Measurements from ENCODE around the gene RBM12.

Gene RBM12

GRCh38 chr20:35651958-35652357 lies 12.7 kb downstream of the RBM12 start:
- H3K27me3 ChIP-seq = no peaks in the 10 kb centered on the region
- H3K27ac ChIP-seq = no peak overlapping the region
- H4K20me1 ChIP-seq = peaks cover 80 to 100% (median 100%) of the 10 kb centered on the region in 11 experiments
- H3K9ac ChIP-seq = no peak overlapping the region
- no peak for TF ChIP-seq Cebpa-rat (IDR thresholded peaks at IDR 0.05)
- H3K4me2 ChIP-seq = no peak overlapping the region
- peaks cover 0 to 1% (median 0%) of the 10 kb centered on the region in 10 experiments; a peak in 1 of 20 replicates for H3K4me1 ChIP-seq
- H3K9me3 ChIP-seq (replicated peaks in 1 of 11) = no peaks in the 10 kb centered on the region
- no peak overlapping the region for H3K4me3 ChIP-seq
- H3K36me3 ChIP-seq = peaks cover 60 to 97% (median 83%) of the 10 kb centered on the region in 11 experiments

GRCh38 chr20:35650632-35651031 lies 14.1 kb downstream of the RBM12 start:
- H3K36me3 ChIP-seq = peaks cover 53 to 86% (median 79%) of the 10 kb centered on the region in 11 experiments
- H3K27ac ChIP-seq = no peak overlapping the region
- no peaks in the 10 kb centered on the region for H3K27me3 ChIP-seq

GRCh38 chr20:35648836-35649235 lies 15.9 kb downstream of the RBM12 start:
- H3K4me1 ChIP-seq = no peaks in the 10 kb centered on the region
- H3K27ac ChIP-seq = no peak overlapping the region
- H3K27me3 ChIP-seq = no peaks in the 10 kb centered on the region
- peaks cover 80 to 100% (median 100%) of the 10 kb centered on the region in 11 experiments for H4K20me1 ChIP-seq
- no peak overlapping the region for H3K4me3 ChIP-seq
- no peak overlapping the region for H3K4me2 ChIP-seq
- peaks cover 37 to 77% (median 64%) of the 10 kb centered on the region in 11 experiments for H3K36me3 ChIP-seq
- H3K9me3 ChIP-seq (replicated peaks in 1 of 11) = no peaks in the 10 kb centered on the region
- H3K9ac ChIP-seq = no peak overlapping the region
- TF ChIP-seq Cebpa-rat (IDR thresholded peaks at IDR 0.05) = no peak

More at GRCh38 chr20:35650632-35651031, 14.1 kb downstream of the RBM12 start:
- Histone ChIP-seq H3K9ac (no peak overlapping the region), H3K9me3 (replicated peaks in 1 of 11) (no peaks in the 10 kb centered on the region), H3K4me3 (no peak overlapping the region), H3K4me1 (no peaks in the 10 kb centered on the region), H4K20me1 (peaks cover 80 to 100% (median 100%) of the 10 kb centered on the region in 11 experiments), H3K4me2 (no peak overlapping the region)
- TF ChIP-seq Cebpa-rat (IDR thresholded peaks at IDR 0.05) = no peak

- H3K36me3 ChIP-seq = peaks cover 6 to 55% (median 33%) of the 10 kb centered on the region in 11 experiments; a peak in 18 of 22 replicates
- TF ChIP-seq Cebpa-rat (IDR thresholded peaks at IDR 0.05) = no peak
These were observed 19.9 kb downstream of the RBM12 start for GRCh38 chr20:35644806-35645205.

GRCh38 chr20:35643045-35643444 lies 21.7 kb downstream of the RBM12 start:
- no peak for TF ChIP-seq Cebpa-rat (IDR thresholded peaks at IDR 0.05)
- Histone ChIP-seq H3K36me3 (peaks cover 0 to 44% (median 25%) of the 10 kb centered on the region in 11 experiments; a peak in 17 of 22 replicates), H3K4me3 (no peak overlapping the region), H4K20me1 (peaks cover 53 to 100% (median 97%) of the 10 kb centered on the region in 11 experiments; a peak in 21 of 22 replicates), H3K9me3 (replicated peaks in 1 of 11) (no peaks in the 10 kb centered on the region), H3K9ac (no peak overlapping the region), H3K4me1 (peaks cover 0 to 8% (median 0%) of the 10 kb centered on the region in 10 experiments; a peak in 5 of 20 replicates), H3K4me2 (no peak overlapping the region), H3K27me3 (no peaks in the 10 kb centered on the region), H3K27ac (no peak overlapping the region)

More at GRCh38 chr20:35644806-35645205, 19.9 kb downstream of the RBM12 start:
- Histone ChIP-seq H3K27me3 (no peaks in the 10 kb centered on the region), H4K20me1 (peaks cover 71 to 100% (median 97%) of the 10 kb centered on the region in 11 experiments; a peak in 21 of 22 replicates), H3K4me3 (no peak overlapping the region), H3K27ac (no peak overlapping the region), H3K9me3 (replicated peaks in 1 of 11) (no peaks in the 10 kb centered on the region), H3K4me1 (peaks cover 0 to 8% (median 0%) of the 10 kb centered on the region in 10 experiments; a peak in 5 of 20 replicates), H3K4me2 (no peak overlapping the region), H3K9ac (no peak overlapping the region)

GRCh38 chr20:35641743-35642142 lies 23.0 kb downstream of the RBM12 start:
- TF ChIP-seq Cebpa-rat (IDR thresholded peaks at IDR 0.05) = no peak
- H3K27me3 ChIP-seq = no peaks in the 10 kb centered on the region
- H3K4me2 ChIP-seq = no peak overlapping the region; a peak in 1 of 22 replicates
- peaks cover 53 to 100% (median 97%) of the 10 kb centered on the region in 11 experiments; a peak in 20 of 22 replicates for H4K20me1 ChIP-seq
- peaks cover 0 to 8% (median 0%) of the 10 kb centered on the region in 10 experiments; a peak in 5 of 20 replicates for H3K4me1 ChIP-seq
- no peak overlapping the region for H3K4me3 ChIP-seq
- no peak overlapping the region for H3K9ac ChIP-seq
- no peak overlapping the region for H3K27ac ChIP-seq
- peaks cover 0 to 34% (median 17%) of the 10 kb centered on the region in 11 experiments; a peak in 14 of 22 replicates for H3K36me3 ChIP-seq
- no peaks in the 10 kb centered on the region for H3K9me3 ChIP-seq (replicated peaks in 1 of 11)

GRCh38 chr20:35640724-35641123 lies 24.0 kb downstream of the RBM12 start:
- Histone ChIP-seq H3K4me3 (no peak overlapping the region), H3K36me3 (peaks cover 0 to 31% (median 15%) of the 10 kb centered on the region in 11 experiments; a peak in 14 of 22 replicates), H3K4me2 (no peak overlapping the region), H3K27me3 (no peaks in the 10 kb centered on the region), H3K9ac (no peak overlapping the region), H3K27ac (no peak overlapping the region), H4K20me1 (peaks cover 43 to 100% (median 97%) of the 10 kb centered on the region in 11 experiments; a peak in 20 of 22 replicates), H3K4me1 (peaks cover 0 to 8% (median 0%) of the 10 kb centered on the region in 10 experiments; a peak in 5 of 20 replicates), H3K9me3 (replicated peaks in 1 of 11) (no peaks in the 10 kb centered on the region)
- no peak for TF ChIP-seq Cebpa-rat (IDR thresholded peaks at IDR 0.05)

- Histone ChIP-seq H3K27me3 (no peaks in the 10 kb centered on the region), H3K27ac (no peak overlapping the region), H3K4me3 (no peak overlapping the region), H4K20me1 (peaks cover 43 to 96% (median 90%) of the 10 kb centered on the region in 11 experiments; a peak in 20 of 22 replicates), H3K36me3 (peaks cover 0 to 21% (median 10%) of the 10 kb centered on the region in 11 experiments; a peak in 11 of 22 replicates), H3K9ac (no peak overlapping the region), H3K4me2 (no peak overlapping the region), H3K9me3 (replicated peaks in 1 of 11) (no peaks in the 10 kb centered on the region), H3K4me1 (peaks cover 0 to 8% (median 0%) of the 10 kb centered on the region in 10 experiments; a peak in 5 of 20 replicates)
- no peak for TF ChIP-seq Cebpa-rat (IDR thresholded peaks at IDR 0.05)
These were observed 25.9 kb downstream of the RBM12 start for GRCh38 chr20:35638751-35639150.

GRCh38 chr20:35637276-35637675 lies 27.4 kb downstream of the RBM12 start:
- H3K4me1 ChIP-seq = peaks cover 0 to 7% (median 0%) of the 10 kb centered on the region in 10 experiments; a peak in 4 of 20 replicates
- TF ChIP-seq Cebpa-rat (IDR thresholded peaks at IDR 0.05) = no peak
- H3K4me3 ChIP-seq = no peak overlapping the region
- no peak overlapping the region for H3K4me2 ChIP-seq
- H3K27me3 ChIP-seq = no peaks in the 10 kb centered on the region
- peaks cover 7 to 34% (median 17%) of the 10 kb centered on the region in 11 experiments; a peak in 21 of 22 replicates for H3K36me3 ChIP-seq
- H3K9ac ChIP-seq = no peak overlapping the region
- H3K9me3 ChIP-seq (replicated peaks in 1 of 11) = no peaks in the 10 kb centered on the region
- H3K27ac ChIP-seq = no peak overlapping the region
- H4K20me1 ChIP-seq = peaks cover 35 to 96% (median 86%) of the 10 kb centered on the region in 11 experiments; a peak in 19 of 22 replicates

All from BLaER1 treated with 17β-estradiol and CSF1 and Interleukin-3, amounts not matched to agents 10 nM and 100 nM (cell line).